MM.1S (cell line): ENCODE results near the gene PFDN1.

Experiments
- CTCF ChIP-seq: fragments of 300-600 bp; sonication (generic); IDR thresholded peaks from 2 replicates; pipeline ENCODE4 v1.5.1; 2016; ENCODE audit warnings: antibody characterized with exemption, low read length, mixed read lengths
- EZH2phosphoT487 ChIP-seq: fragments of 300-600 bp; sonication (generic); IDR thresholded peaks from 2 replicates; pipeline ENCODE4 v1.6.1; 2018; ENCODE audit warnings: antibody characterized with exemption, low read length

- TF ChIP-seq CTCF: no peak
- TF ChIP-seq EZH2phosphoT487: no peak
Observed at GRCh38 chr5:140220698-140221064, 82.2 kb downstream of the PFDN1 start.
